GM21526 (cell line): ENCODE data around the gene RAP2A.
A peak's percentile ranks its signal among the peaks of the same experiment; 100 is the strongest.

ENCODE experiments used
- ATAC-seq: cut with Tn5 transposase; IDR thresholded peaks from one replicate; pipeline ENCODE4 v1.9.1; 2021; ENCODE audit warnings: moderate library complexity; ENCODE audit not compliant: unreplicated experiment, low FRiP score

The RAP2A gene

DNA sequence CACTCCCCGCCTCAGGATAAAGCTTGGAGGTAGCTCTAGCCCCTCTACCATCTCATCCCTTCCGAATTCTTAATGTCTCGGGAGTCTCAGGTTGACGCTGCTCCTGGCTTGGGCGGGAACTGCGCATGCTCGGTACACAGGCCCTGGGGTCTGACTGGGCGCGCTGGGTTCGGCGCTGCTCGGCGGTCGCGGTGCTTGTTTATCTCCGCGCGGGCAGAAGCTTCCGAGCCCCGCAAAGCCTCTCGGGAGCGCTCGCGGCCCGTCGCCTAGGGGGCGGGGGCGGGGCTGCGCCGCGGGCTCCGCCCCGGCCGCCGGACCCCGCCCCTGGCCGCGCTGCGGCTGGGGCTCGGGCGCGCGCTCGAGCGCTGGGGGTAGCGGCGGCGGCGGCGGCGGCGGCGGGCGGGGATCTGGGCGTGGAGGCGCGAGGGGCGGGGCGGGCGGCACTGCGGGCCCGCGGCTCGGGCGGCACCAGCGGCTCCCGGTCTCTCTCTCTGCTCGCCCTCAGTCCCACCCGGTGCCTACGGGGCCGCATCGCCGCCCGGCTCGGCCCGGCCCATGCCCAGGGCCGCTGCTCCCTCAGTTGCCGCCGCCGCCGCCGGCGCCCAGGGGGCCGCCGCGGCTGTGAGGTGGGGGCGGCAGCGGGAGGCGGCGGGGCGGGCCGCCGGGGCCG, at the start of gene RAP2A:
RAP2A (plus strand) TSS at position 443 of the 670 bp plus-strand sequence. CDS start 302 bp downstream, outside the sequence.
- peak; percentile 46 for ATAC-seq

DNA sequence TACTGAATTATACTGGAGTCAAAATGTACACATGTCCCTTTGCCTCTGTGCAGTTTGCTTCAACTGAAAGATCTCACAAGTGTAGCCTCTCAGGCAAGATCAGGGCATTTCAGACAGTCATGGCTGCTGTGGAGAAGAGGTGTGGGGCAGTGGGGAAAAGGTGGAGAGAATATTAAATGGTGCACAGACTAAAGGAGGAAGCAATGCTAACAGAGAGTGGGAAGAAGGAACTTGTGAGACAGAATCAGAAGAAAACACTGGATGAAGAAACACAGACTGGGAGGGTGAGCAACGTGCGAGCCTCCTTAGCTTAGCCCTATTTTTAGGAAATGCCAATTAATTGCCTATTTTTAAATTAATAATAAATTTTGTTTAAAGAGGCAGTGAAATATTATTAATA, 49.6 kb upstream of the RAP2A start:
- no peak for ATAC-seq

DNA sequence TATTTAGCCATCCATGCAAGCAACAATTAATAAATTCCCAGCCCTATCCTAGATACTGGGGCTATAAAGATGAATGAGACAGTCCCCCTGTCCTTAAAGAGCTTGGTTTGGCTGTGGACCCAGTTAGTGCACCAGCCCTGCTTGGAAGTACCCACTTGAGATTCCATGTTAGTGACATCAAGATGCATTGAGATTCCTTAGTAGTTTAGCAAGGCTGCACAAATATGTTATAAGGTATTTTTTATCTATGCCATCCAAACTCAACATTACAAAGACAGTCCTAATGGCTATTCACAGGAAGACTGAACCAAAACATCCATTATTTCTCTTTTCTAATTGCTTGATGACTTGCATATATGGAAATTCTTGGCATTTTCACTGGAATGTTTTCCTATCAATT, 48.8 kb upstream of the RAP2A start:
- no peak for ATAC-seq

DNA sequence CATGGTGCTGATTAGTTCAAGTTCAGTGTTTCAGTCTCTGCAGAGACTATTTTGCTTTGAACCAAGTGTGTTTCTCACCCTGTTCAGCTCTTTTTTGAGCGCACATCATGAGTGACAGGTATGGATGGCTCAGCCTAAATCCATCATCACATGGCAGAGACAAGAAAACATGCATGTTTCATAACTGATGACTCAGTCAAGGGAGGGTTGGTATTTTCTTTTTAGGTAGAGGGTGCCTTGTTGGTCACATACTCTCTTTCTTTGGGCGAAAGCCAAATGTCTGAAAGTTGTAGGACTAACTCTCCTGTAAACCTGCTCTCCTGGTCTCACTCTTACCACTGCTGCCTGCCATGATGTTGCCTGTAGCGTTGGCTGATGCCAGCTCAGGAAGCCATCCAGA, 48.1 kb upstream of the RAP2A start:
- no peak for ATAC-seq

DNA sequence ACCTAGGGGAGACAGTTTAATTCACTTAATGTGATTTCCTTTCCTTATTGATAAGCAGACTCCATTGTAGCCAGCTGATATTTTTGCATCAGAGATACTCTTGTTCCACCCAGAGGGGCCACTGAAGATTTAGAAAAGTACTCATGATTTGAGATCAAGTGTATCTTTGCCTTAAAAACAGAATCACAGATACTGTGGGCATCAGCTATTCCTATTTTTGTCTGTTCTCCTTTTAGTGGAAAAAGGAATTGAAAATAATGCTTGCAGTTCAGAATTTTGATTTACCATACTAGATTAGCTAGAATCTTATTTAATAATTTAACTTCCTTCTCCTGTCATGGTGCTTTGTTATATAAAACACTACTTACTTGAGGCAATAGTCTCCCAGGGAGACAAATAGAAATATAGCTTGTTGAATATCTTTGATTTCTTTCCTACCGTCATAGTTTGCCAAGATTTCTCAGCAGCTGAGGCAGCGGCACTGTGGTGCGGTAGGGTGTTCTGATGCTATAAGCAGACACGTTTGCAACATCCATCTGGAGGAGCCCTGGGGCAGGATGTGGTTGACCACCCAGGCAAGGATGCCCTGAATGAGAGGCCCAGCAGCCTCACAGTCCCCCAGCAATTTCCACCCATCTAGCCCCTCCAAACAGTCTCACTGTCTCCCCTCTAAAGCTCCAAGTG, 47.0 kb upstream of the RAP2A start:
- ATAC-seq: no peak

DNA sequence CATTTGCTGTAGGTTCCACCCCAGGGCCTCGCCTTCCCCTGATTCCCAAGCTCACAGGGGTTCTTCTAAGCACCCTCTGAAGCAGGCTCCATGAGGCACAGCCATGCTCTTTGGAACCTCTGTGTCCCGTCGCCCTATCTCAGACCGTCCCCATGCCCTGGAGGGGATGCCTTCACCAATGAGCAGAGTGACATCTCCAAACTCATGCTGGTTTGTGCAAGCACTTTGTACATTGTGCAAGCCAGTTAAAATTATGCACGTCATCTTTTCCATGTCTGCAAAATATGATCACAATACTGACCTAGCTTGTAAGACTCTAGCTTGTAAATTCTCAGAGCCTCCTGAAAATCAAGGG, 46.5 kb upstream of the RAP2A start:
- ATAC-seq: no peak

DNA sequence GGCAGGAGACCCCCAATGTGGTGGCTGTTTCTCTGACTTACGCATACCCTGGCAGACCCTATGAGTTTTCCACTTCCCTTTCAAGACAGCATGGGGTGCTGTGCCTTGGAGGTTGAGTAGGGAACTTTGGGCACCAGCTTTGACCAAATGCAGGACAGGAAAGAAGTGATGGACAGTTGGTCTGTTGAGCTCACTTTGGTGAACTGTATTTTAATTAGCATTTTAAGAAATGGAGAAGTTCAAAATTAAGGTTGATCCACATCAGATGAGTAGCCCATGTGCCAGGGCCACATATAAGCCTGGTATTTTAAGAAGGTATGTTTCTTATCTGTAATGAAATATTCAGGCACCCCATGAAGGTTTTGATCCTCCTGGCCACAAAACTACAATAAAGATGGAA, 46.1 kb upstream of the RAP2A start:
- ATAC-seq: no peak

DNA sequence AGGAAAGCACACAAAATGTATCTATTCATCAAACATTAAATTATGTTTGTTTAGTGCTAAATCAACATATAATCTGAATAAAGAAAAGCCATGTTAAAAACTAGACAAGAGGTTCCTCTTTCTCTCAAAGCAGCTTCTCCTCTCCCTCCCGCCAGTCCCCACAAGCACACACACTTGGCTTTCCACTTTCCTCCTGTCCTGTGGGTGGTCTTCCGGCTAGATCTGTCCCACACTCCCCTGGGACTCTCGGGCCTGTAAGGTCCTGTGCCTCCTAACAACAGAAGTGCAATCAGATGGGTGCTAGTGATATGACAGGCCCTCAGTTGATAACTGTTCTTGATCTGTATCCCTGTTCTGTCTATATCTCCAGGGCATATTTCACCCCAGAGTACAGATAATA, 45.6 kb upstream of the RAP2A start:
- no peak for ATAC-seq

DNA sequence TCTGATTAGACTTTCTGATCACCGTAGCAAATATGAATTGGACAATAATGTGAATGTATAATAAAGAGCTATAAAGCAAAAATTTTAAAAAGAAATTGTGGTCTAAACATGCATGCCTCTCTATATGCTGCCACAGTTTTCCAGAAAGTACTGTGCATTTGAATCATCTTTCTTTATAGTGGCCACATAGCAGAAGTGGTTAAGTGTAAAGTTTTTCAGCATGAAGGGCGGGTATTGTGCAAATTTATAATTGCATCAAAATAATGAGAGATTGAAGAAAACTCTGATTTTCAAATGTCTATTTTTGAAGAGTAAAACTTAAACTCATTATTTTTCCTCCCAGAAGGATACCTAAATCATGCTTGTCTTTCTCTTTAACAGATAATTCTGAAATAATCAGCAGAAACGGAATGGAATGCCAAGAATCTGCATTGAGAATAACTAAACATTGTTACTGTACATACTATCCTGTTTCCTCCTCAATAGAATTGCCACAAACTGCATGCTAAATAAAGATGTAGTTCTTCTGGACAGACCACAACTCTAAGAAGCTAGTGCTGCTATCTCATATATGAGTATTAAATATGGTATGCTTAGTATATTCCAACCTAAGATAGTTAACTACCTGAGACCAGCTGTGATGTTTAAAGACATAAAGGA, 42.9 kb upstream of the RAP2A start:
- no peak for ATAC-seq

DNA sequence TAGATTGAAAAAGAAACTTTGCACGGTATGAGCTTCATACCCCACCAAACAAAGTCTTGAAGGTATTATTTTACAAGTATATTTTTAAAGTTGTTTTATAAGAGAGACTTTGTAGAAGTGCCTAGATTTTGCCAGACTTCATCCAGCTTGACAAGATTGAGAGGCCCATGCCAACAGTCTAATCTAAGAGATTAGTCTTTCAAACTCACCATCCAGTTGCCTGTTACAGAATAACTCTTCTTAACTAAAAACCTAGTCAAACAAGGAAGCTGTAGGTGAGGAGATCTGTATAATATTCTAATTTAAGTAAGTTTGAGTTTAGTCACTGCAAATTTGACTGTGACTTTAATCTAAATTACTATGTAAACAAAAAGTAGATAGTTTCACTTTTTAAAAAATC, 41.9 kb upstream of the RAP2A start:
- no peak for ATAC-seq

DNA sequence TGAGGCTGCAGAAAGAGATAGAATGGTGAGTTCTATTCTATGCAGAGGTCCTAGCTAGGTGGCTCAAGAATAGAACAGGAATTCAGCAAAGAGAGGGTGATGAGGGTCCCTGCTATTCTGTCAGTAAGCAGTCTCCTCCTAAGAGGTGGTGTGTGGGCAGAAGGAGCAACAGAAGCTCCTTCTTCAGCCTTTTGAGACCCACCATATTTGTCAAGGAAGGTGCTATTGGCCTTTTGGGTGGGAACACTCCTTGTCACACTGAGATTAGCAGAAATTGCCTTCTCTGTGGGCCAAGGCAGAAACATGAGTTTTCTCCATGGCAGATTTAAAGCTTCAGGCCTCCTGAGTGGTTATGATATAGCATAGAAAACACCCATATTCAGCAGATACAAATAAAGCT, 39.4 kb upstream of the RAP2A start:
- no peak for ATAC-seq

DNA sequence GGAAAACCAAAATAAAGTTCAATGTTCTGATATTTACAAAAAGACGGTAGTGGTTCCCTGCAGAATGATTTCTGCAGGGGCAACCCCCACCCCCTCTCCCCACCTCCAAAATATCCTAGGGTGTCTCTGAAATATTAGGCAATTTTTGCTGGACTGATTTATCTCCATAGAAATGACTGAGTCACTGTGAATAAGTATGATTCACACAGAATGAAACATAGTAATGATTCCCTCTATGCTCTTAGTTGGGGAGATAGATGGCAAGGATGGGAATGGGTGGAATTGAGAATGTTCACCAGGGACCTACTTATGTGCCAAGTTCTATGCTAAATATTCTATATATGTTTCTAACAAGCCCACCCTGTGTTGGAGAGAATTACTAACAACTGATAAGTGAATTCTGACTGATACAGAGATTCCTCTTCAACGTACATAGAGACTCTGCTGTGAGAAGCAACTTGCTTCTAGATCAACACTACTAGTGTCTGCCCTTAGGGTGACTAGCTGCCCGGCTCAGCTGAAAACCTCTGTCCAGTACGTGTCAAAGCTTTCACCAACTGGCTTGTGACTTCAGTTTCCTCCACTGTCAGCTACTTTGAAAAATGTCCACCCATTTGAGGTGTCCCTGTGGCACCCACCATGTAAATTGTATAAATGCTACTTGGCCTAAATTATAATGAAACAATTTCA, 38.4 kb upstream of the RAP2A start:
- no peak for ATAC-seq

DNA sequence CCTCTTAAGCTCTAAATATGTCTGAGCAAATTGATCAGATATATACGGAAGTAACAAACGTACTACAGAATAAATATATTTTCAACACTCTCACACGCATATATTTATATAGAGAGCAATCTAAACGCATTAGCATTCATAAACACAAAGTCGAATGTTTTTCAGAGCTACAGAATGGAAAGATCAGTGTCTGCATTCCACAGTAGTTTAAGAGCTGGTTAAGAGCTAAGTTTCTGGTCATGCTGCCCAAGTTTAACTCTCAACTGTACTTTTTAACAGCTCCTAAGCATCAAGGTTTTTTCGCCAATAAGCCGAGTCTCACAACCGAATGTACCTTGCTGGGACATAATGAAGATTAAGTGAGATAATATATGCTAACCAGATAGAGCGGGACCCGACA, 36.7 kb upstream of the RAP2A start:
- no peak for ATAC-seq

DNA sequence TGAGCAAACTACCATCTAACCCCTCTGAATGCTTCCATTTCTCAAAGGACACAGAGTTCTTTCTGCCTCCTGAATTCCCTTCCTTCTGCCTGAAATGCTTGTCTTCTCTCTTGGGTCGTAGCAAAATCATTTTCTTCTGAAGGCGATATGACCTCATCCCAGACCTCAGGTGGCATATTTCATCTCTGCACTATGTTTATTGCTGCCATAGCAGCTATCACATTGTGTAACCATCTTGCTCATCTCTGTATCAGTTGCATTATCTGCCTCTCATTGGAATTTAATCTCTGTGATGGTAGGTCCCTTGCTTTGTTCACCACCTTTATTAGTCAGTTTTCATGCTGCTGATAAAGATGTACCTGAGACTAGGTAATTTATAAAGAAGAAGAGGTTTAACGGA, 32.5 kb upstream of the RAP2A start:
- no peak for ATAC-seq

DNA sequence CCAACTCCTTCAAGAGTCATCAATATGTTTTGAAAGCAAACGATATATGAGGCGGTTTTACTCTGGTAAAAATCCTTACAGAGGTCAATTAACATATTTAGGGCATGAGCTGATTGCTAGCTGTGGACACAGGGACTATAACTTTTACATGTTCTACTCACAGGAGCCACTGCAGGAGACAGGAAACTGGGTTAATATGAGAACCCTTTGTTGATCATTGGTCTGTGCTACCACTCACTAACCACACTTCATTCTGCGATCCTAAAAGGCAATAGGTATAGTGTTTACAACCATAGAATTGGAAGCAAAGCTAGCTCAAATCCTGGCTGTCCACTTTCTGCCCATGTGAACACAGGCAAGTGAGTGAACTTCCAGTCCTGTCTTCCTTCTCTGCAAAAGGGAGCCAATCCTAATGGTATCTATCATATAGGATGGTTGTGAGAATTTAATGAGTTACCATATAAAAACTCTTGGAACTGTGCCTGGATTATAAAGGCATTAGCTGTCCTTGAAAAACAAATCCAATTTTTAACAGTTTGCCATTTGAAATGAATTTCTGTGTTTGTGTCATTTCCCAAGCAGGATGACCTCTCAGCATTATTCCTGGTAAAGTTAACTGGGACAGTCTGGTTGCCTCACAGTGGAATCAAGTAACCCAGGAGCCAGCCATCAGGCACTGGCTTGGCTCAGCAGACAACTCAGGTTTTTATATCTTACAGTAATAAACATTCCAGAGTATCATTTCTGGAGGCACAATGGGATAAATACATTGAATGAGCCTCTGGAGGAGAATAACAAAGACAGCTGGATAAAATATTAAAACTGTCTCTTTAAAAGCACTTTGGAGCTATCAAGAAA, 29.8 kb upstream of the RAP2A start:
- no peak for ATAC-seq

DNA sequence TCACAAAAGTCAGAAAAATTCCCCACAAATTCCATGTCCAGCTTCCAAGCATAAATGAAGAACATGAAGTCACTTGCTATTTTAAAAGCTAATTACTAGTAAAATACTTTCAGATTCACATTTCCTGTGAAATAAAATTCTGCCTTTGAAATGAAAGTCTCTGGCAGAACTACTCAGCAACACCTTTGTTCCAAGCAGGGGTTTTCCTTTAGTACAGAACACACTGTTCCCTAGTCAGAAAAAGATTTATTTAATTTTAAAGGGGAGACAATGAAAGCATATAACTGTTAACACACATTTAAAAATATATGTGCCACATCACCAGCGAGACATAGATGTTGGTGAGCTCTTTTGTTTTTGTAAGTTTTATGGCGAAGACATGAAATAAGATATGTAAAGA, 26.4 kb upstream of the RAP2A start:
- ATAC-seq: no peak

DNA sequence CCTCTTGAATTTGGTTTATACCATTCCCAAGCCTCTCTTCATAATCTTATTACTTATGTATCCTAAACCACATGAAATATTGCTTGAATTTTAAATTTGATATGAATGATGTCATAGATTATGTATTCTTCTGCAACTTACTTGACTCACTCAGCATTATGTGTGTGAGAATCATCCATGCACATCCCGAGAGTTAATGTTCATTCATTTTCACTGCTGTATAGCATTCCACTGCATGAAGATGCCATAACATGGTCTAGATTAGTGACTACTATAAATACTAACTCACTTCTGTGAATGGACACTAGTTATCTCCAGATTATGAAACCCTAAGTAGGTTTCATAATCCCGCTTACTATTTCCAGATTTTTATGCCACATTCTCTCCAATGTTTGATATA, 25.0 kb upstream of the RAP2A start:
- no peak for ATAC-seq

DNA sequence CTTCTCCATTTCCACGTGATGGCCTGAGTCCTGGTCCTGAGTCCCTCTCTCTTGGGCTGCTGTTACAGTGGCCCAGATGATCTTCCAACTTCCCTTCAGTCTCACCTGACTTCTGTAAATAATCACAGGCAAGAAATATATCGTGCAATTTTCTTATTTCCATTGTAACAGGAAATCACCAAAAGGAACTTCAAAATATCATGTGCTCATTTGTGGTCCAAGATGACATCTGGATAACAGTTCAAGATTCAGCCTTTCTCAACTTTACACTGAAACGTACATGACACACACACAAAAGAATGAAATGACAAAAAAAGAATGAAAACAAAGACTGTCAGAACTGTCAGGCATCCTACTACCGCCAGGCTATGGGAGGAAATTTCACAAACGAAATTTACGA, 22.0 kb upstream of the RAP2A start:
- no peak for ATAC-seq

DNA sequence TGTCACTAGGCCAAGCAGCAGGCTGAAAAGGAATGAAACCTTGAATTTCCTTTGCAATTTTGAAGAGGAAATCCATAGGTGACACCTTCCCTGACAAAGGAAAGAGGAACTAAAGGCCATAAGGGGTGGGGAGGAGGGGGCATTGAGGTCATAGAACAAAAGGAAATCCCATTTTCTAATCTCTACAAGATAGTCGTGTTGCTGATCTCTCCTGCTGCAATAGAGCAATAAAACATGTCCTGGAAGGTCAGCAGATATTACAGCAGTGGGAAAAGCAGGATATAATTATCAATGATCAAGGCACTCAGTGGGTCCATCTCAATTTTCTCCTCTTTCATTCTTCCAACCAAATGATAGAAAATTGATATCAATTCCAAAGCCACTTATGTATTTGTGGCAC, 20.3 kb upstream of the RAP2A start:
- ATAC-seq: no peak

DNA sequence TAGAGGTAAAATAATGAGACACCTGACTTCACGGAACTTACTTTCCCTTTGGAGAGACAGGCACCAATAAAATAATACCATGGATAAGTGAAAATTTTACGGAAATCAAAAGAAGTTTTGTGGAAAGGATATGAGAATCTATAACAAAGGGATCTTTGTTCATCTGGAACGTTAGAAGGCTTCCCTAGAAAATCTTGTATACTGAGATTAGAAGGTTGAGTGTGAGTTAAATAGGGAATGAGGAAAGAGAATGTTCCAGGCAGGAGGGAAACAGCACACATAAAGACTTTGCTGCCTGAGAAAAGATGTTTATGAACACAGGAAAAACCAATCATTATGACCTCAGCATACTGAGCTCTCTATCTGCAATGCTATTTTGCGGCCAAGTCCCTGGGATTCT, 19.6 kb upstream of the RAP2A start:
- ATAC-seq: no peak

DNA sequence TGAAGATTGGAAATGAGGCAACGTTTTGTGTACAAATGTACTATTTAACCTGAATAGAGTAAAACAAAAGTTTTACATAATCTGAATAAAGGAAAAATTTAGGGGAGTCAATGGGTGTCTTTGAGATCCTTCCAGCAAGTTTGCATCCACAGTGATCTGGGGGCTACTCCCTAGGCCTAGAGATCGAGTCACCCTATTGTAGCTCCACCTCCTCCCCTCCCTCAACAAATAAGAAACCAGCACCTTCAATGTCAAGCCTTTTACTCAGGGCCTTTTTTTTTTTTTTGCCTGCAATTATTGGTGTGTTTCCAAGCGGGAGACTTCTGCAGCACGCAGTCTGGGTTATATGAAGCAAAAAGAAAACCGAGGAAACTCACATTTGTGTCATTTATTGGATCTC, 16.3 kb upstream of the RAP2A start:
- no peak for ATAC-seq
